Measurements from ENCODE around the gene HIF3A.
"Not testable (repeated sequence)": the region's sequence is repeated elsewhere in the genome, so short reads cannot be mapped to it uniquely, and the experiment has no call there.

Gene HIF3A

DNA sequence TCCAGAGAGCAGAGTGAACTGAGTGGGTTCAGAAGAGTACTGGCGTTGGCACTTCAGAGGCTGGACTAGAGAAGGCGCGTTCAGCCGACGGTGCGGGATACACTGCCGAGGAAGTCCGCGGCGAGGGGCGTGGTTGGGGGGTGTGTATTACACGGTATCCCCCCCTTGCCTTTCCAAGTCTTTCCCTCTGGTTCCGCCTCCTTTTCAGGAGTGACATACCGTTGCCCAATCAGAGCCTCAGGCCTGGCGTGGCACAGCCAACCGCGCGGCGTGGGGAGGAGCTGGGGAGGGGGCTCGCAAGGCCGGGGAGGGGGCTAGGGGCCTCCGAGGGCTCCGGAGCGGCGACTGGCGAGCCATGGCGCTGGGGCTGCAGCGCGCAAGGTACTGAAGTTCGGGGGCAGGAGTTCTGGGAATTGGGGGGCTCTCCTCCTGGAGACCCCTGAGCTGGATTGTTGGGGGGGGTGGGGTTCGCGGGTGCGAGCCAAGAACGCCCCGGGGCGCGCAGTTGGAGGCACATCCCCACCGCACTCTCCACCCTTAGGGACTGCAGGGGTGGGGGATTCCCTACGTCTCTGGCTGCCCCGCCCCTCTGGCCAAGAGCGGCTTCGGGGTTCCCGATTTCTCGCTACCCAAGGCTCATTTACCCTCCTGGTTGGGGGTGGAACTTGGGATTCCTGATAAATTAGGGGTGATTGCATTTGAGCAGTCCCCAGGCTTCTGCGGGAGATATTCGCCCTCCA lies at the start of gene HIF3A:
Gene HIF3A, plus strand, starts transcription at position 321 of the 740 bp plus-strand sequence. Its CDS starts 35 bp downstream, at position 356.
- no peak for DNase-seq

DNA sequence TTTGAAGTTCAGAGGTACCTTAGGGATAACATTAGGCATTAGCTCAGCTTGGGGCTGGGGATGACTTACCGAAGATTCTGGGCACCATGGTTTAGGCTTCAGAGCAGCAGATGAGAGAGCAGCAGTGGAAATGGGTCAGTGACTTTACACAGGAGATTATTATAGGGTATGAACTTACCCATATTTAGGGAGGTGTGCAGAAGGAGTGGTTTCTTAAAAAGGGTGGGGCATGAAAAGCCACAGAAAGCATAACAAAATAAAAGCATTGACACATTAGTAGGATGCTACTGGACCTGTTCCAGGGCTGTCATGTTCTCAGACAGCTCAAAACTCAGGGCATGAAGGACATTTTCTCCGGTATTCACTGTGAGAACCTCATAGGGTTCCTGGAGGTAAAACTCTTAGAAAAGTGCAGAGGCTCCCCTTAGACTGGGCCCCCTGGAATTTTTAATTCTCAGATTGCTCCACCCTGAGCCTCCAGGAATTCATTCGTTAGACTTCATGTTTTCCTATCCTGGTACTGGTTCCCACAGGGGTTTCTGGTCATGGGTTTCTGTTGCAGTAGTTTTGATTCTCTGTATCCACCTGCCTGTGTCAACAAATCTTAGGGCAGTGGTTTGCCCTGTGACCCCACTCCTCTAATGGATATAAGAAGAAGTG lies 46.6 kb upstream of the HIF3A start:
- DNase-seq, result no peak

DNA sequence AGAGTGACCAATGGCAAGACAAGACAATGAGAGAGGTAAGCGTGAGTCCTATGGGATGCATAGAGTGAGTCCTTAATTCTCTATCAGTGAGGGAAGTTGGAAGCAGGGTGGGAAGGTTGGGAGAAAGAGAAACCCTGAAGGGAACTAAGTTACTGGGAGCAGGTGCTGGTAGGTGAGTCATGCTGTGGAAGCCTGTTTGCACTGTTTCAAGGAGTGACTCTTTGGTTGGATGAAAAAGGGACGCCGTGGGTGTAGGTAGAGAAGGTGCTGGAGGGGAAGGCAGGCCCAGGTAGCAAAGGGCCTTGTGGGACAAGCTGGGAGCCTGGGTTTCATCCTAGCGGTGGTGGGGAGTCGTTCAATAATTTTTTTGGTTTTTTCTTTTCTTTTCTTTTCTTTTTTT lies 45.4 kb upstream of the HIF3A start:
- no peak for DNase-seq

DNA sequence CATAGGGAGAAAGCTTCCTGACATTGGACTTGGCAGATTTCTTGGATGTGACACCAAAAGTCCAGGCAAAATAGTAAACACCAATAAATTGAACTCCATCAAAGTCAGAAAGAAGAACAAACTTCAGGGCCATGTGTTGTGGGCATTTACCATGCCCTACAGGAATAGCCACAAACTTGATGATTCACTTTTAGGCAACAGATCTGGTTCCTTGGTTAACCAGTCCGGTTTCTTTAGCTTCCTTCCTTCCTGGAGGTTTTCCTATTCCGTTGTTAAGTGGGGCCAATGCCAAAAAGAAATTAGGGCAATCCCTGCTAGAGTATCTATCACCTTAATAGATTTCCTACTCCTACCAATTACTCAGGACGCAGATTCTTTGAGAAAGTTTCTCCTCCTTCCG lies 42.1 kb upstream of the HIF3A start:
- no peak for DNase-seq

DNA sequence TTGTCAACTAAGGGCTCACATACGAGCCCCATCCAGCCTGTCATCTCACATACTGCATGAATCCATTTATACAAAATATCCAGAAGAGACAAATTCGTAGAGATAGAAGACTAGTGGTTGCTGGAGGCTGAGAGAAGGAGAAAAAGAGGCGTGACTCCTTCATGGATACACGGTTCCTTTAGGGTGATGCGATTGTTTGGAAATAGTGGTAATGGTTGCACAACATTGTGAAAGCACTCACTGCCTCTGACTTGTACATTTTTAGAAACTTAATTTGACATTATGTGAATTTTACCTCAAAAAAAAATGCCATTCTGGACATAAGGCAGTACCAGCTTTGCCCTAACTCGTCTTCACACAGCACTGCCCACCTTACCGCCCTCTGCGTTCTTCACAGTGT lies 40.0 kb upstream of the HIF3A start:
- DNase-seq, result no peak

DNA sequence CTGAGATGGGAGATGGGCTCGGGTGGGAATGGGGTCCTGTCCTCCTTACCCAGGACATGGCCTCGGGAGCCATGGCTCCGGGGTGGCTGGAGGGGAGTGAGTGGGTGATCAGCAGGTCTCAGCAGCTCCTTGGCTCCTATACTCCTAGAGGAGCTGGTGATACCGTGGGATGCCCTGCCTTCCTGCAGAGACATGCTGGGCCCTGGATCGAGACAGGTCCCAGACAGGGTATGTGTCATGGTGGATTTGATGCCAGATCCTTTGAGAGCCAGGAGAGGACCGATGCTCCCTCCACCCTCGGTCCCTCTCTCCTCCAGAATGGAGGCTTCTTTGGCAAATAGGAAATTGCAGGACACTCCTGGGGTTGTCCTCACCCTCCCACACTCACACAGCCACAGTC lies 35.3 kb upstream of the HIF3A start:
- DNase-seq, result not testable (repeated sequence)

DNA sequence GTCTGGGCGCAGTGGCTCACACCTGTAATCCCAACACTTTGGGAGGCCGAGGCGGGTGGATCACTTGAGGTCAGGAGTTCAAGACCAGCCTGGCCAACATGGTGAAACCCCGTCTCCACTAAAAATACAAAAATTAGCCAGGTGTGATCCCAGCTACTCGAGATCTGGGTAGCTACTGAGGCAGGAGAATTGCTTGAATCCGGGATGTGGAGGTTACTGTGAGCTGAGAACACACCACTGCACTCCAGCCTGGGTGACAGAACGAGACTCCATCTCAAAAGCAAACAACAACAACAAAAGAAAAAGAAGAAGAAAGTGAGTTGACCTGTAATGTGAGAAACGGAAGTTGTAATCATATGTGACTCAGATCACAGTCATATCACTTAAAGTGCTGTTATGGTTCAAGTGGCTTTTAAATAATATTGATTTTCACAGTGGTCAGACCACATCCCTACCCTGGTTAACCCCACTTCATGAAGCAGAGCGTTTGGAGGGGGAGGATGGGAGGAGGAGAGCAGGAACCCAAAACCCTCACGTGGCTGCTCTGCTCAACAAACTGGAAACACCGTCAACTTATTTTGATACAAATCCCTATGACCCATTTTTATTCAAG lies 34.1 kb upstream of the HIF3A start:
- peak; percentile 72 for DNase-seq

DNA sequence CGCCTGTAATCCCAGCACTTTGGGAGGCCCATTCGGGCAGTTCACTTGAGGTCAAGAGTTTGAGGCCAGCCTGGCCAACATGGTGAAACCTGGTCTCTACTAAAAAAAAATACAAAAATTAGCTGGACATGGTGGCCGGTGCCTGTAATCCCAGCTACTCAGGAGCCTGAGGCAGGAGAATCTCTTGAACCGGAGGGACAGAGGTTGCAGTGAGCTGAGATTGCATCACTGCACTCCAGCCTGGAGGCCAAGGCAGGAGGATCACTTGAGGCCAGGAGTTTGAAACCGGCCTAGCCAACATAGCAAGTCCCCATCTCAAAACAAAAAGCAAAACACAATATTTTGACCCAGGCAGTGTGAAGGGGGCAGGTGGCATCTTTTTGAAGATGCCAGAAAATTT lies 32.0 kb upstream of the HIF3A start:
- not testable (repeated sequence) for DNase-seq

DNA sequence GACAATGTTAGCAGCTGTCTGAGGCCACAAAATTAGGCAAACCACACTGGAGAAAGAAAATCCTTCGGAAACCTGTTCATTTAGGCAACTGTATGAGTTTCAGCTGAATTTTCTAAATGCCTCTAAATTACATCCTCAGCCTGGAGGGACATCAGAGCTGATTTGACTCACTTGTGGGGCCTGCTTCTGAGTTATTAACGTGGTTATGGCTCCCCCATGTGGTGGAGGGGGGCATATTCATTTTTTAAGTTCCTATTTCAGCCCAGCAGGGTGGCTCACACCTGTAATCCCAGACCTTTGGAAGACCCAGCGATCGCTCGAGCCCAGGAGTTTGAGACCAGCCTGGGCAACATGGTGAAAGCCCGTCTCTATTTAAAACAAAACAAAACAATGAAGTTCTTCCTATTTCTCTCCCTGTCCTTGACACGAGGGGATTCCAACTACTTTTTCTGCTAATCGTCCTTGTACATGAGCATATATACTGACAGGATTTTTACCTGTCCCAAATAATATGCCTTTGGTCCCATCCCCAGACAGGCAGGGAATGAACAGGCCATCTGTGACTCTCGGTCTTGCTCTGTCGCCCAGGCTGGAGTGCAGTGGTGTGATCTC lies 31.5 kb upstream of the HIF3A start:
- DNase-seq, result peak; percentile 71

DNA sequence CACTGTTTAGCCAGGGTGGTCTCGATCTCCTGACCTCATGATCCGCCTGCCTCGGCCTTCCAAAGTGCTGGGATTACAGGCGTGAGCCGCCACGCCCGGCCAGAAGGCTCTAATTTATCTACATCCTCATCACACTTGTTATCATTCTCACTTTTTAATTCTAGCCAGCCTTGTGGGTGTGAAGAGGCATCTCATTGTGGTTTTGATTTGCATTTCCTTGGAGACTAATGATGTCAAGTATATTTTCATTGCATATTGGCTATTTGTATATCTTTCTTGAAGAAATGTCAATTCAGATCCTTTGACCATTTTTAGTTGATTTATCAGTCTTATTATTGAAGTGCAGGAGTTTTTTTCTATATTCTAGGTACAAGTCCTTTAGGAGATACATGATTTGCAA lies 27.7 kb upstream of the HIF3A start:
- peak; percentile 6 for DNase-seq

DNA sequence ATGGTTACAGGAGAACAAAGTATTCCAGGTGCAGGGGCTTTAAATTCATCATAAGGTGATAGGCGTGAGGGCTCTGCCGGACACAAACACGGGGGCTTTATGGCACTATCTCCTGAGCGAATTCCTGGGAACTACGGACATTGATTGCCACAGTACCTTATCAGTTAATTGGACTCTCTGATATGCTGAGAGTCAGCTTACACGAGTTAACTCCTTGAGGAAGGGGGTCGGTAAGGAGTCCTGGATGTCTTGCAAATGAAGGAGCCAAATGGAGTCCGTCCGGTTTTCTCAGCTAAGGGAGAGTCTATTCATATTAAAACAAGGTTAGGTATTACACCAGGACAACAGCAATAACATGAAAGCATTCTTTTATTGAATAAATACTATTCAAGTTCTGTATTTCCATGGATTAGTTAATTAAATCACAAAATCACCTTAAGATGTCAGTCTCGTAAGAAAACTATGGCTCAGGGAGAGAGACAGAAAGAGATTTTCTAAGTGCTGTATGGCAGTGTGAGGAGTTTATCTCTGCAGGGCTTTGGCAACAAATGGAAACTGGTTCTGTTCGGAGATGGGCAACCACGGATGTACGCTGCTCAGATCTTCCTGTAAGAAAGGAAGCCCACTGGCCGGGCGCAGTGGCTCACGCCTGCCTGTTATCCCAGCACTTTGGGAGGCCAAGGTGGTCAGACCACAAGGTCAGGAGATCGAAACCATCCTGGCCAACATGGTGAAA lies 26.2 kb upstream of the HIF3A start:
- DNase-seq, result no peak

DNA sequence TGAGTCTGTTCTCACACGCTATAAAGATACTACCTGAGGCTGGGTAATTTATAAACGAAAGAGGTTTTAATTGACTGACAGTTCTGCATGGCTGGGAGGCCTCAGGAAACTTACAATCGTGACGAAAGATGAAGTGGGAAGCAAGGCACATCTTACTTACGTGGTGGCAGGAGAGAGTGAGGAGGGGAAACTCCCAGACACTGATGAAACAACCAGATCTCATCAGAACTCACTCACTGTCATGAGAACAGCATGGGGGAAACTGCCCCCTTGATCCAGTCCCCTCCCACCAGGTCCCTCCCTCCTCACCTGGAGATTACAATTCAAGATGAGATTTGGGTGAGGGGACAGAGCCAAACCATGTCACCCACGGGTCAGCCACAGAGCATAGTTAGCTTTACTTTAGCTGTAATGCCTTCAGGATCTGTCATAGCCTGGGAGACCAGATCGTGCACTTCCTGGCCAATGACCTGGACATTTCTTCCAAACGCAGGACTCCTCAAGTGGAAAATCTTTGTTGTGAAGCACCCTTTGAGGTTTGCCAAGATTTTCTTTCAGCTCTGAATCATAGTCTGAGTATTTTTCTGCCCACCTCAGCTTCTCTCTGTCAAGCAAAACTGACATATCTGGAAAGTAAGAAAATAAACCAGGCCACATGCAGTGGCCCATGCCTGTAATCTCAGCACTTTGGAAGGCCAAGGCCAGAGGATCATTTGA lies 25.2 kb upstream of the HIF3A start:
- DNase-seq, result no peak

DNA sequence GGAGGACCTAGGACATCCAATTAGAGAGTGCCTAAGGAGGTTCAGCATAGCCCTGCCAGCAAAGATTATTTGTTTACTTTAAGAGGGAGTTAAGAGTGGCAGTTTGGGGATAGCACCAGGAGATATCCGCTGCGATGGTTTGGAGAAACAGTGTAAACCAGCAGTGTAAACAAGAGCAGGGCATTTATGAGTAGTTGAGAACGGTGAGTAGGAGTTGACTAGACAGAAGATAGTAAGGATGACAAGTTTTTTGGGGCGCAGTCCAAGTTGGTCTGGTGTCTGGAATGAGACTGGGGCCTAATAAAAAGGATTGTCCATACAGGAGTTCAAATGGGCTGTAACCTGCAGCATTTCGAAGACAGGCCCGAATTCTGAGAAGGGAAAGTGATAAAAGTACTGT lies 22.9 kb upstream of the HIF3A start:
- DNase-seq, result not testable (repeated sequence)

DNA sequence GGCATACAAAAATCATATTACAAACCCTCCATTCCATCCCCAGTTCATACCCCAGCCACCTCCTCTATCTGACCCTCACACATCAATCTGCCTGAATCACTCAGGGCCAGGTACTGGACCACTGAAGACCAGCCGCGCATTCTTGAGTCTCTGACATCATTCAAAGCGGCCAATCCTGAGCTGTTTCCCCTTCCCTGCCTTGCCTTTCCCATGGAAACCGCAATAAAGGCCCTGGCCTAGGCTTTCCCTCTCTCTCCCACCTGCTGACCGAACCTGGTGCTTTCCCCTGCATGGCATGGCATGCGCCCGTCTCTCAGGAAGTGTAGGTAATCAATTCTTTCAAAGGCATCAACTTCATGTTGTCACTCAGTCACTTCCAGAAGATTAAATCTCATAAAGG lies 17.7 kb upstream of the HIF3A start:
- DNase-seq, result no peak

DNA sequence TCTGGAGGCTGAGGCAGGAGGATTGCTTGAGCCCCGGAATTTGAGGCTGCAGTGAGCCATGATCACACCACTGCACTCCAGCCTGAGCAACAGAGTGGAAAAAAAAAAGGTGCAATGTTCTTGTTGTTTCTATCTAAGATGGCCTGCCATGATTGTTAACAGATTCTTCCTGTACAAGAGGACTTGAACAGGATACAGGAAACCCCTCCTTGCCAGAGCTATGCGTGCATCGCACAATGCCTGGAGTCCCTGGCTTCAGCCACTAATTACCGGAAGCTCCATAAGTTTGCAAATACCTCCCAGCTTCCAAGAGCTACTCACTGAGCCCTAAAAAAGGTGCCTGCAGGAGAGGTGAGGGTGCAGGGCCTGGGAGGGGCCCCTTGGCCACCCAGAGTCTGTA lies 13.1 kb upstream of the HIF3A start:
- no peak for DNase-seq

DNA sequence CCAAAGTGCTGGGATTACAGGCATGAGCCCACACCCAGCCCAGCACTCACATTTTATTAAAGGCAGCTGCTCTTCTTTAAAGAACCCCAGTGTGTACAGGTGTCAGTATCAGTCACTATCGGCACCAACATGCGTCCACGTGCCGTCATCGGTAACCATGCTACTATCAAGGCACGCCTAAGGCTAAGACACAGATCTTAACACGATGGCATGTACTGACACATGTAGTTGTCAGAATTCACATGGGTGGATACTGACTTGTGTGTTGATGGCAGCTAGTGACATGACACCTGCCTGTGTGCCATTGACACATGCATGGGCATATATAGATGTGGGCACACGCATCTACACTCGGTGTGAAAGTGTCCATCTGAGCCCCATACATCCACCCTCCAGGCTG lies 12.2 kb upstream of the HIF3A start:
- no peak for DNase-seq

DNA sequence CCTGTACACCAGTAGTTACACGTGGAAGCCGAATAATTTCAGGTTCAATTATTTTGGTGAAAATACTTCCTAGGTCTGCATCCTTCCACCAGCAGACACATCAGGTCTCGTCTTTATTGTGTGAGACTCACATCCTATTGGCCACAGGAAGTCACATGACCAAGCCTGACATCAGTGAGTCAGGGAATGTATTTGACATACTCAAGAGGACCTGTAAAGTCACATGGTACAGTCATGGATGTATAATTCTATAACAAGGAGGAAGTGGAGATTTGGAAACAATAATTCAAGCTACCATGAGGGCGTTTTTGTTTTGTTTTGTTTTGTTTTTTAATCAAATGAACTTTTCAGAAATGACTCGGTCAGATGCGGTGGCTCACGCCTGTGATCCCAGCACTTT lies 9.3 kb upstream of the HIF3A start:
- DNase-seq, result no peak

DNA sequence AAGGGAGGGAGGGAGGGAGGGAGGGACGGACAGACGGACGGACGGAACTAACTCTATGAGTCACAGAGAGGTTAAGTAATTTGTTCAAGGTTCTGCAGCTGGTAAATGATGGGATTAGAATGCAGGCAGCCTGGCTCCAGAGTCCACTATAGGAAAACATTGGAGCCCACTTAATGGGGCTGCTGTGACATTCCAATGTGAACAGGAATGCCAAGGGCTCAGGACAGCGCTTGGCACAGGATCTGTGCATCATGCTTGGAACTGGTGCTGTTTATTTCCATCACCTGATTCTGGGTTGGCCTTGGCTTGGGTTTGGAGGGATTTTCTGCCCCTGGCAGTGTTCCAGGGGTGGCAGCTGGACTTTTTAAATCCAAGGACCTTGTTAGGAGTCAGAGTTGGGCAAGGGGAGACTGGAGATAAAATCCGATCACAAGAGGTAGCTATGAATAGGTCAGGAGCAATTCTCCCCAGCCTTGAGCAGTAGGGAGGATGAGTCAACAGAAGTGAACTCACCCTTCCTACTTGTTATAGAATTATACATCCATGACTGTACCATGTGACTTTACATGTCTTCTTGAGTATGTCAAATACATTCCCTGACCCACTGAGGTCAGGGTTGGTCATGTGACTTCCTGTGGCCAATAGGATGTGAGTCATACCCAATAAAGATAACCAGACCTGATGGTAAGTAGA lies 7.8 kb upstream of the HIF3A start:
- no peak for DNase-seq

DNA sequence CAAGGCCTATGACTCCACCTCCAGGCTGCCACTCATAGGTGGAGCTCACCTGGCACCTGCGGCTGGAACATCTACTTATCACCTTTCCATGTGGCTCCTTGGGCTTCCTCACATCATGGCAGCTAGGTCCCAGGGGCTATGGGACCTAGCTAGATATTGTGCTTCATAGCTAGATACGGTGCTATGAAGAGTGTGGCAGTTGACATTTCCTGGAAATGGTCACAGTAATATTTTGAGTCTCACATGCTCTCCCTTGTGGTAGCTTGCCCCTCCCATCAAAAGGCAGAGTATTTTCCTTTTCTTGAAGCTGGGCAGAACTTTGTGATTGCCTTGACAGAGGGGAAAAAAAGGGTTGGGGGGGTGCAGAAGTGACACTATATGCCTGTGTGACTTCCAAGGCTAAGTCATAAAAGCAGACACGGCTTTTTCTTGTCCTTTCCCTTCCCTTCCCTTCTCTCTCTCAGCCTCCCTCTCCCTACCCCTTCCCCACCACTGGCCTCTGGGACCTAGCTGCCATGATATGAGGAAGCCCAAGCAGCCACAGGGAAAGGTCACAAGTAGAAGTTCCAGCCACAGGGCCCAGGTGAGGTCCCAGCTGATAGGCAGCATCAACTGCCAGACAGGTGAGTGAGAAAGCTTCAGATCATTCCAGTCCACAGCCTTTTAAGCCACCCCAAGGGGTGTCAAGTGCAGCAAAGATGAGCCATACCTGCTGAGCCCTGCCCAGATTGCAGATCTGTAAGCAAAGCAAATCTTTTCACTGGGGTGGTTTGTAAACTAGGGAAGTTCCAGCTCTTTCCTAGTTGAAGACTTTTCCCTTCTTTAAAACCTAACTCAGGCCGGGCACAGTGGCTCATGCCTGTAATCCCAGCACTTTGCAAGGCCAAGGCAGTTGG lies 6.9 kb upstream of the HIF3A start:
- no peak for DNase-seq

DNA sequence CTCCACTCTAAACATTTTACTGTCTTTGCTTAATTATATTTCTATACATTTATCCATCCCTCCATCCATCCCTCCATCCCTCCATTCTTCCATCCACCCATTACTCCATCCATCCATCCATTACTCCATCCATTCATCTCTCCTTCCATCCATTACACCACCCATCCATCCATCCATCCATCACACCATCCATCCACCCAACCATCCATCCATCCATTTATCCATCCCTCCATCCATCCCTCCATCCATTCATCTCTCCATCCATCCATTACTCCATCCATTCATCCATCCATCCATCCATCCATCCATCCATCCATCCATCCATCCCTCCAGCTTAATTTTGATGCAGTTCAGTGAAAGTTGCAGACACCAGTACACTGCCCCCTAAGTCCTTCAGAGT lies 5.0 kb upstream of the HIF3A start:
- DNase-seq, result no peak

DNA sequence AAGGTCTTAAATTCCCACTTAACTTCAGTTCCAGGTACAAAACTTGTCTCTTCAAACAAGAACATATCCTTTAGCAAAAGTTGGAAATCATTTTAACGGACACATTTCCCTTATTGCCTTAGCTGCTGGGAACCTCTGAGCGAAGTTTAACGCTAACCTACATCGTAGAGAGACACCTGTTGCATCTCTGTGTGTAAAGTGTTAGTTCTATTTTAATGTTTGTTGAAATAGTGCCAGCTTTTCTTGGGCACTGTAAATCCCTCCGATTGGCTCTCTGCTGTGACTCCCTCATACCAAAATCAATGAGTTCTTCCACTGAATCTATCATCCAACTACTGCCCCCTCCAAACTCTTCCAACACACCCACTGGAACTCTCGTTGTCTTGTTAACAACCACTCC lies 2.3 kb upstream of the HIF3A start:
- no peak for DNase-seq

Data from CD4-positive, alpha-beta T cell treated with Interleukin-4 for 4 hours (primary cell).